Urinary bladder (tissue), 4 donors: Measurements from ENCODE around the gene MAGI3. TPM values are rescaled to one million over a fixed set of nuclear protein-coding genes. Genes with fewer than 3 reads are reported as not detected.
"Not testable (repeated sequence)": the region's sequence is repeated elsewhere in the genome, so short reads cannot be mapped to it uniquely, and the experiment has no call there.

Experiments used
- DNase-seq: peaks from one replicate; pipeline ENCODE4 v3.0.0-alpha.2; 2015; ENCODE audit errors: extremely low spot score
- H3K27ac ChIP-seq: one replicate; pipeline ENCODE4 v1.5.1; 2013; ENCODE audit warnings: low read depth, mild to moderate bottlenecking, moderate library complexity
- H3K36me3 ChIP-seq: one replicate; pipeline ENCODE4 v1.6.1; 2013; ENCODE audit warnings: mild to moderate bottlenecking, moderate library complexity; ENCODE audit not compliant: insufficient read depth
- H3K4me1 ChIP-seq: one replicate; pipeline ENCODE4 v1.6.1; 2013; ENCODE audit warnings: mild to moderate bottlenecking, moderate library complexity; ENCODE audit not compliant: insufficient read depth
- H3K4me3 ChIP-seq: one replicate; pipeline ENCODE4 v1.5.1; 2013; ENCODE audit warnings: low read depth, low read length
- WGBS: extraction: QIAGEN DNeasy Blood & Tissue Kit; methylation state at CpG from one replicate; pipeline ENCODE4 v1.1.7; 2013; 5-methylcytosine and 5-hydroxymethylcytosine counted together
- polyA plus RNA-seq: library from polyadenylated mRNA; stranded (reverse); fragments of 200-250 nt; gene quantifications from one replicate; pipeline ENCODE4 v1.2.3, GENCODE V29; 2013
- total RNA-seq: library from RNA; depleted of rRNA; stranded (reverse); fragments of >200 nt; gene quantifications from one replicate; pipeline ENCODE4 v1.2.3, GENCODE V29; 2014
- donor health status: healthy with polysubstance abuse.
- donor health status: healthy.

MAGI3 gene
- total and polyA plus RNA-seq, 2 donors = 6.1 to 34.7 TPM

- H3K4me1 ChIP-seq = no peaks in the 10 kb centered on the region
- H3K27ac ChIP-seq = peak overlapping the region; percentile 86
- WGBS = under 1% methylated on average over 74 of the region's 74 CpGs
- H3K4me3 ChIP-seq = peak overlapping the region; percentile 99
- DNase-seq = no peak
- no peaks in the 10 kb centered on the region for H3K36me3 ChIP-seq
Measured at GRCh38 chr1:113390871-113391648, 745 bp downstream of the MAGI3 start.

GRCh38 chr1:113391649-113392271 is 1.4 kb downstream of the MAGI3 start:
- 9% methylated on average over 9 of the region's 9 CpGs for WGBS
- H3K4me1 ChIP-seq = no peaks in the 10 kb centered on the region
- H3K36me3 ChIP-seq = no peaks in the 10 kb centered on the region

GRCh38 chr1:113392541-113393128 is 2.3 kb downstream of the MAGI3 start:
- no peak overlapping the region for H3K27ac ChIP-seq
- H3K4me1 ChIP-seq = no peaks in the 10 kb centered on the region
- no peaks in the 10 kb centered on the region for H3K36me3 ChIP-seq
- no peak overlapping the region for H3K4me3 ChIP-seq
- DNase-seq = no peak
- 55% methylated on average over 3 of the region's 3 CpGs for WGBS

More at GRCh38 chr1:113391649-113392271, 1.4 kb downstream of the MAGI3 start:
- Histone ChIP-seq H3K4me3 (peak overlapping the region; percentile 99), H3K27ac (no peak overlapping the region)
- DNase-seq = no peak

- H3K27ac ChIP-seq = no peak overlapping the region
- no peaks in the 10 kb centered on the region for H3K4me1 ChIP-seq
- H3K36me3 ChIP-seq = no peaks in the 10 kb centered on the region
- DNase-seq = no peak
- WGBS = 88% methylated on average over 4 of the region's 4 CpGs
- H3K4me3 ChIP-seq = no peak overlapping the region
Measured at GRCh38 chr1:113394043-113394862, 3.9 kb downstream of the MAGI3 start.

- no peak overlapping the region for H3K27ac ChIP-seq
- no peaks in the 10 kb centered on the region for H3K36me3 ChIP-seq
- no peak overlapping the region for H3K4me3 ChIP-seq
- H3K4me1 ChIP-seq = no peaks in the 10 kb centered on the region
- no peak for DNase-seq
- WGBS = 93% methylated on average over 1 of the region's 1 CpG
Measured at GRCh38 chr1:113394863-113395259, 4.5 kb downstream of the MAGI3 start.

- no peak overlapping the region for H3K4me3 ChIP-seq
- 89% methylated on average over 2 of the region's 2 CpGs for WGBS
- H3K27ac ChIP-seq = no peak overlapping the region
- no peaks in the 10 kb centered on the region for H3K36me3 ChIP-seq
- DNase-seq = no peak
- no peaks in the 10 kb centered on the region for H3K4me1 ChIP-seq
Measured at GRCh38 chr1:113396102-113396501, 5.8 kb downstream of the MAGI3 start.

- 92% methylated on average over 3 of the region's 3 CpGs for WGBS
- no peak overlapping the region for H3K27ac ChIP-seq
- no peaks in the 10 kb centered on the region for H3K4me1 ChIP-seq
- DNase-seq = no peak
- no peaks in the 10 kb centered on the region for H3K36me3 ChIP-seq
- H3K4me3 ChIP-seq = no peak overlapping the region
Measured at GRCh38 chr1:113396585-113396984, 6.3 kb downstream of the MAGI3 start.

- DNase-seq = no peak
- Histone ChIP-seq H3K27ac (no peak overlapping the region), H3K36me3 (no peaks in the 10 kb centered on the region), H3K4me3 (no peak overlapping the region), H3K4me1 (no peaks in the 10 kb centered on the region)
- WGBS = 86% methylated on average over 5 of the region's 5 CpGs
Measured at GRCh38 chr1:113399062-113399583, 8.8 kb downstream of the MAGI3 start.

- DNase-seq = no peak
- H3K27ac ChIP-seq = no peak overlapping the region
- peaks cover 2% of the 10 kb centered on the region for H3K36me3 ChIP-seq
- H3K4me3 ChIP-seq = no peak overlapping the region
- no peaks in the 10 kb centered on the region for H3K4me1 ChIP-seq
- 44% methylated on average over 4 of the region's 4 CpGs for WGBS
Measured at GRCh38 chr1:113401067-113401466, 10.8 kb downstream of the MAGI3 start.

- 89% methylated on average over 3 of the region's 3 CpGs for WGBS
- H3K4me3 ChIP-seq = no peak overlapping the region
Measured at GRCh38 chr1:113401728-113402127, 11.4 kb downstream of the MAGI3 start.

GRCh38 chr1:113403065-113403464 is 12.8 kb downstream of the MAGI3 start:
- 52% methylated on average over 1 of the region's 1 CpG for WGBS
- no peak overlapping the region for H3K27ac ChIP-seq
- H3K36me3 ChIP-seq = peaks cover 2% of the 10 kb centered on the region
- H3K4me3 ChIP-seq = no peak overlapping the region
- no peak for DNase-seq
- H3K4me1 ChIP-seq = no peaks in the 10 kb centered on the region

More at GRCh38 chr1:113401728-113402127, 11.4 kb downstream of the MAGI3 start:
- DNase-seq = no peak
- H3K36me3 ChIP-seq = peaks cover 2% of the 10 kb centered on the region
- no peaks in the 10 kb centered on the region for H3K4me1 ChIP-seq
- H3K27ac ChIP-seq = no peak overlapping the region

GRCh38 chr1:113405573-113405972 is 15.3 kb downstream of the MAGI3 start:
- 80% methylated on average over 2 of the region's 2 CpGs for WGBS
- no peak overlapping the region for H3K27ac ChIP-seq
- DNase-seq = no peak
- H3K4me3 ChIP-seq = no peak overlapping the region
- no peaks in the 10 kb centered on the region for H3K4me1 ChIP-seq
- H3K36me3 ChIP-seq = peaks cover 2% of the 10 kb centered on the region

- not testable (repeated sequence) for H3K27ac ChIP-seq, H3K4me1 ChIP-seq, H3K4me3 ChIP-seq, H3K36me3 ChIP-seq, DNase-seq
- 97% methylated on average over 4 of the region's 4 CpGs for WGBS
Measured at GRCh38 chr1:113406149-113406548, 15.8 kb downstream of the MAGI3 start.
